Neural progenitor cell (in vitro differentiated cells): Measurements from ENCODE around the gene USP6. TPM values are rescaled to one million over a fixed set of nuclear protein-coding genes. Genes with fewer than 3 reads are reported as not detected.
A peak's percentile ranks its signal among the peaks of the same experiment; 100 is the strongest.
"Not testable (repeated sequence)": the region's sequence is repeated elsewhere in the genome, so short reads cannot be mapped to it uniquely, and the experiment has no call there.

Experiments
- DNase-seq: peaks from one replicate; pipeline ENCODE4 v3.0.0-alpha.2; 2016; ENCODE audit warnings: low spot score
- H2AFZ ChIP-seq: fragments of 200-600 bp; sonication (generic); replicated peaks from 2 replicates; pipeline ENCODE4 v1.6.1; 2016; ENCODE audit warnings: antibody characterized with exemption
- H3F3A ChIP-seq: fragments of 200-600 bp; sonication (generic); 2 replicates; pipeline ENCODE4 v1.6.1; 2016; ENCODE audit warnings: antibody characterized with exemption, low read depth
- H3K27ac ChIP-seq: fragments of 200-600 bp; sonication (generic); 2 replicates; pipeline ENCODE4 v1.5.1; 2016; ENCODE audit warnings: mild to moderate bottlenecking
- H3K27me3 ChIP-seq: fragments of 200-600 bp; sonication (generic); 2 replicates; pipeline ENCODE4 v1.6.1; 2016; ENCODE audit warnings: mild to moderate bottlenecking, moderate library complexity
- H3K36me3 ChIP-seq: fragments of 200-600 bp; sonication (generic); 2 replicates; pipeline ENCODE4 v1.5.1; 2016
- H3K4me1 ChIP-seq: fragments of 200-600 bp; sonication (generic); 2 replicates; pipeline ENCODE4 v1.6.1; 2016; ENCODE audit warnings: mixed run types
- H3K4me2 ChIP-seq: fragments of 200-600 bp; sonication (generic); 2 replicates; pipeline ENCODE4 v1.6.1; 2016
- H3K4me3 ChIP-seq: fragments of 200-600 bp; sonication (generic); 2 replicates; pipeline ENCODE4 v1.5.1; 2016
- H3K79me2 ChIP-seq: fragments of 200-600 bp; sonication (generic); 2 replicates; pipeline ENCODE4 v1.6.1; 2016; ENCODE audit warnings: low read depth
- H3K9ac ChIP-seq: fragments of 200-600 bp; sonication (generic); 2 replicates; pipeline ENCODE4 v1.6.1; 2016
- H3K9me3 ChIP-seq: fragments of 200-600 bp; sonication (generic); 2 replicates; pipeline ENCODE4 v1.5.1; 2016; ENCODE audit warnings: low read depth
- H4K20me1 ChIP-seq: fragments of 200-600 bp; sonication (generic); 2 replicates; pipeline ENCODE4 v1.6.1; 2016; ENCODE audit warnings: low read depth
- H3K27ac Mint-ChIP-seq: 3 replicates; pipeline ENCODE4 v1.8.0; 2021; ENCODE audit warnings: mixed read lengths
- H3K27me3 Mint-ChIP-seq: 2 replicates; pipeline ENCODE4 v1.8.0; 2022; ENCODE audit warnings: low read depth, mild to moderate bottlenecking, inconsistent platforms, moderate library complexity, mixed read lengths; ENCODE audit not compliant: insufficient read depth
- H3K36me3 Mint-ChIP-seq: 3 replicates; pipeline ENCODE4 v1.8.0; 2021; ENCODE audit warnings: mixed read lengths
- H3K4me1 Mint-ChIP-seq: 3 replicates; pipeline ENCODE4 v1.8.0; 2021; ENCODE audit warnings: mixed read lengths
- H3K4me3 Mint-ChIP-seq: 3 replicates; pipeline ENCODE4 v1.8.0; 2021; ENCODE audit warnings: mild to moderate bottlenecking, moderate library complexity, mixed read lengths
- H3K9me3 Mint-ChIP-seq: 3 replicates; pipeline ENCODE4 v1.8.0; 2020; ENCODE audit warnings: mixed read lengths
- EZH2 ChIP-seq: fragments of 200-600 bp; sonication (generic); IDR thresholded peaks from 2 replicates; pipeline ENCODE4 v1.6.1; 2017; ENCODE audit warnings: antibody characterized with exemption, mild to moderate bottlenecking, moderate library complexity
- EZH2phosphoT487 ChIP-seq: fragments of 200-600 bp; sonication (generic); IDR thresholded peaks from 2 replicates; pipeline ENCODE4 v1.6.1; 2017; ENCODE audit warnings: antibody characterized with exemption
- total RNA-seq: library from RNA; depleted of rRNA; stranded (reverse); fragments of >200 nt; gene quantifications from 2 replicates; pipeline ENCODE4 v1.2.3, GENCODE V29; 2015; ENCODE audit warnings: low replicate concordance
- TF ChIP-seq, protein P1 (sequence below): fragments of 200-600 bp; sonication (generic); IDR thresholded peaks from 2 replicates; pipeline ENCODE4 v1.5.1; 2017; ENCODE audit warnings: antibody characterized with exemption, mild to moderate bottlenecking

Gene USP6
- total RNA-seq, 1 donor from 2014 or later = 0.17 TPM

DNA sequence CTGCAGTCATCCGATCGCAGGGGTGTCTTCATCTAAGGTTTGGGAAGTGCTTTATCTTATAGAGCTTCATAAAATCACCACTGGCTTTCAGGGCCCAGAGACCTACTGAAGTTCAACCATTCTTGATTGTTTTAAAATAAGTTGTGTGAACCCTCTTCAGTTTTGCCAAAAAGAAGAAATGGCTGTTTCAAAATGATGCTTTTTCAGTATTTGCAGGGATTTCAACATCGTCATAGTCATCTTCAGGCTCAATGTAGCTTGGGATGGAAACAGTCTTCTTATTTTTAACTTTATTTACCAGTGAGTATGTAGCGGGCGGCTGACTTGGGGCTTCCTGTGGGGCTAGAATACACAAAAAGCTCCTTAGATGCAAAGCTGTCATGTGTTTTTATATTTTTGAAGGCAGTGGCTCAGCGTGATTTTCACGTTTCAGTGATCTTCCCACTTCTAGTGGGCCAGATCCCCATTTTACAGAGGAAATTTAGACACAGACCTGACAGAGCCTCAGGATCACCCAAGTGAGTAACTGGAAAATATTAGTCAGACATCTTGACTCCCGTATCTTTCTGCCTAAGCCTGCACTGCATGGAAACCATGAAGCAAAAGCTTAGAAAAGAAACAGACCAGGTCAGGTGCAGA lies 94.9 kb downstream of the USP6 start:
- Histone ChIP-seq H3K36me3 (no peaks in the 10 kb centered on the region), H3F3A (no peaks in the 10 kb centered on the region), H3K79me2 (no peaks in the 10 kb centered on the region), H3K27me3 (no peaks in the 10 kb centered on the region), H3K9ac (no peak overlapping the region), H3K27ac (no peak overlapping the region), H3K9me3 (no peaks in the 10 kb centered on the region), H3K4me2 (no peak overlapping the region), H3K4me1 (no peaks in the 10 kb centered on the region), H4K20me1 (no peaks in the 10 kb centered on the region), H3K4me3 (no peak overlapping the region), H2AFZ (no peak overlapping the region)
- Mint-ChIP-seq H3K4me1 (no peaks in the 10 kb centered on the region), H3K27ac (no peak overlapping the region), H3K4me3 (no peak overlapping the region), H3K9me3 (no peaks in the 10 kb centered on the region), H3K36me3 (peaks cover 9% of the 10 kb centered on the region), H3K27me3 (no peaks in the 10 kb centered on the region)
- no peak for DNase-seq
- TF ChIP-seq, protein P1, sequence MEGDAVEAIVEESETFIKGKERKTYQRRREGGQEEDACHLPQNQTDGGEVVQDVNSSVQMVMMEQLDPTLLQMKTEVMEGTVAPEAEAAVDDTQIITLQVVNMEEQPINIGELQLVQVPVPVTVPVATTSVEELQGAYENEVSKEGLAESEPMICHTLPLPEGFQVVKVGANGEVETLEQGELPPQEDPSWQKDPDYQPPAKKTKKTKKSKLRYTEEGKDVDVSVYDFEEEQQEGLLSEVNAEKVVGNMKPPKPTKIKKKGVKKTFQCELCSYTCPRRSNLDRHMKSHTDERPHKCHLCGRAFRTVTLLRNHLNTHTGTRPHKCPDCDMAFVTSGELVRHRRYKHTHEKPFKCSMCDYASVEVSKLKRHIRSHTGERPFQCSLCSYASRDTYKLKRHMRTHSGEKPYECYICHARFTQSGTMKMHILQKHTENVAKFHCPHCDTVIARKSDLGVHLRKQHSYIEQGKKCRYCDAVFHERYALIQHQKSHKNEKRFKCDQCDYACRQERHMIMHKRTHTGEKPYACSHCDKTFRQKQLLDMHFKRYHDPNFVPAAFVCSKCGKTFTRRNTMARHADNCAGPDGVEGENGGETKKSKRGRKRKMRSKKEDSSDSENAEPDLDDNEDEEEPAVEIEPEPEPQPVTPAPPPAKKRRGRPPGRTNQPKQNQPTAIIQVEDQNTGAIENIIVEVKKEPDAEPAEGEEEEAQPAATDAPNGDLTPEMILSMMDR = no peak
- no peak for TF ChIP-seq EZH2
- no peak for TF ChIP-seq EZH2phosphoT487

- no peaks in the 10 kb centered on the region for H3K27me3 Mint-ChIP-seq
- no peaks in the 10 kb centered on the region for H3K79me2 ChIP-seq
- no peak overlapping the region for H3K4me2 ChIP-seq
- no peaks in the 10 kb centered on the region for H4K20me1 ChIP-seq
- no peaks in the 10 kb centered on the region for H3K36me3 ChIP-seq
- no peak overlapping the region for H2AFZ ChIP-seq
- peak overlapping the region; percentile 21 for H3K27ac Mint-ChIP-seq
- H3K9me3 Mint-ChIP-seq = no peaks in the 10 kb centered on the region
- no peak overlapping the region for H3K27ac ChIP-seq
- DNase-seq = no peak
- H3F3A ChIP-seq = no peaks in the 10 kb centered on the region
- no peak overlapping the region for H3K4me3 ChIP-seq
- H3K9ac ChIP-seq = no peak overlapping the region
- H3K36me3 Mint-ChIP-seq = peaks cover 9% of the 10 kb centered on the region
- no peaks in the 10 kb centered on the region for H3K27me3 ChIP-seq
- H3K4me1 ChIP-seq = no peaks in the 10 kb centered on the region
- no peaks in the 10 kb centered on the region for H3K4me1 Mint-ChIP-seq
- no peaks in the 10 kb centered on the region for H3K9me3 ChIP-seq
- no peak overlapping the region for H3K4me3 Mint-ChIP-seq
- TF ChIP-seq, protein P1 = no peak
These were observed 95.6 kb downstream of the USP6 start for GRCh38 chr17:5211458-5211857.

DNA sequence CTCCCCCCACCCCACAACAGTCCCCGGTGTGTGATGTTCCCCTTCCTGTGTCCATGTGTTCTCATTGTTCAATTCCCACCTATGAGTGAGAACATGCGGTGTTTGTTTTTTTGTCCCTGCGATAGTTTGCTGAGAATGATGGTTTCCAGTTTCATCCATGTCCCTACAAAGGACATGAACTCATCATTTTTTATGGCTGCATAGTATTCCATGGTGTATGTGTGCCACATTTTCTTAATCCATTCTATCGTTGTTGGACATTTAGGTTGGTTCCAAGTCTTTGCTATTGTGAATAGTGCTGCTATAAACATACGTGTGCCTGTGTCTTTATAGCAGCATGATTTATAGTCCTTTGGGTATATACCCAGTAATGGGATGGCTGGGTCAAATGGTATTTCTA lies 101.7 kb downstream of the USP6 start:
- H2AFZ ChIP-seq, H3K27ac ChIP-seq, H3K4me1 Mint-ChIP-seq, H3K27me3 Mint-ChIP-seq, H3K4me3 Mint-ChIP-seq, H3K4me3 ChIP-seq, H4K20me1 ChIP-seq, H3K79me2 ChIP-seq, H3K9ac ChIP-seq, H3K36me3 Mint-ChIP-seq, H3K27me3 ChIP-seq, H3K4me1 ChIP-seq, DNase-seq, H3K36me3 ChIP-seq, H3F3A ChIP-seq, H3K27ac Mint-ChIP-seq, H3K9me3 ChIP-seq, H3K9me3 Mint-ChIP-seq, H3K4me2 ChIP-seq: not testable (repeated sequence)

DNA sequence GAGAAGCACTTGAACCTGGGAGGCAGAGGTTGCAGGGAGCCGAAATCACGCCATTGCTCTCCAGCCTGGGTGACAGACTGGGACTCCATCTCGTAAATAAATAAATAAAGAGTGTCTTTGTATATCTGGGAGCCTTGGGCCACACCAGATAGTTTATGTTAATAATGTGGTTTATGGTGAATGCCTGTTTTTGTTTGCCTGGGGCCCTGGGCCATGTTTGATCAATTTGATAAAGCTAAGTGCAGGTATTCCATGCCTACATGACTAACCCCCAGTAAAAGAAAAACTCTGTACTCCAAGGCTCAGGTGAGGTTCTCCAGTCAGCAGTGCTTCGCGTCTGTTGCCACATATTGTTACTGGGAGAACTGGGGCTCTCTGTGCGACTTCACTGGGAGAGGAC lies 103.7 kb downstream of the USP6 start:
- TF ChIP-seq EZH2phosphoT487 (no peak), EZH2 (no peak)
- TF ChIP-seq, protein P1 = no peak
- H3K4me3 Mint-ChIP-seq = no peak overlapping the region
- peaks cover 12% of the 10 kb centered on the region for H3K36me3 Mint-ChIP-seq

More for the DNA sequence above, 103.7 kb downstream of the USP6 start:
- Mint-ChIP-seq H3K4me1 (no peaks in the 10 kb centered on the region), H3K27ac (no peak overlapping the region), H3K9me3 (no peaks in the 10 kb centered on the region), H3K27me3 (peaks cover 6% of the 10 kb centered on the region)
- H3K27ac ChIP-seq = no peak overlapping the region
- DNase-seq = no peak
- no peaks in the 10 kb centered on the region for H4K20me1 ChIP-seq
- H2AFZ ChIP-seq = no peak overlapping the region
- H3K4me2 ChIP-seq = no peak overlapping the region
- no peaks in the 10 kb centered on the region for H3K9me3 ChIP-seq
- H3K4me3 ChIP-seq = no peak overlapping the region
- no peaks in the 10 kb centered on the region for H3K4me1 ChIP-seq
- no peaks in the 10 kb centered on the region for H3K27me3 ChIP-seq
- no peaks in the 10 kb centered on the region for H3K36me3 ChIP-seq
- no peak overlapping the region for H3K9ac ChIP-seq
- no peaks in the 10 kb centered on the region for H3F3A ChIP-seq
- H3K79me2 ChIP-seq = no peaks in the 10 kb centered on the region
